Stimulated activated CD4-positive, alpha-beta T cell treated with anti-CD3 and anti-CD28 coated beads, TNF-alpha, amount 100 ng/mL, for 48 hours (primary cell): Measurements from ENCODE around the gene PANK4.
"Not testable (repeated sequence)": the region's sequence is repeated elsewhere in the genome, so short reads cannot be mapped to it uniquely, and the experiment has no call there.

Source experiments
- DNase-seq, 3 donors: peaks; one replicate each; pipeline ENCODE4 v3.0.0-alpha.2; 2020; ENCODE audit warnings: low read depth in 3 of 3

The PANK4 gene

GRCh38 chr1:2525920-2526823, at the start of gene PANK4:
PANK4 (minus strand) TSS chr1:2526596; CDS start chr1:2526587, 9 bp downstream.
- peak; percentile 78 to 81 (median 79) for DNase-seq

GRCh38 chr1:2574350-2574749, 48.0 kb upstream of the PANK4 start:
- DNase-seq: no peak

GRCh38 chr1:2573250-2573920, 47.0 kb upstream of the PANK4 start:
- DNase-seq: no peak

- no peak for DNase-seq
Measured at GRCh38 chr1:2571348-2571747, 45.0 kb upstream of the PANK4 start.

- DNase-seq: no peak
Measured at GRCh38 chr1:2570332-2570731, 43.9 kb upstream of the PANK4 start.

GRCh38 chr1:2569703-2570102, 43.3 kb upstream of the PANK4 start:
- DNase-seq: not testable (repeated sequence)

GRCh38 chr1:2569060-2569459, 42.7 kb upstream of the PANK4 start:
- no peak for DNase-seq

GRCh38 chr1:2568187-2568816, 41.9 kb upstream of the PANK4 start:
- not testable (repeated sequence) for DNase-seq

- no peak for DNase-seq
Measured at GRCh38 chr1:2567083-2567679, 40.8 kb upstream of the PANK4 start.

GRCh38 chr1:2566101-2567045, 40.0 kb upstream of the PANK4 start:
- DNase-seq: no peak

GRCh38 chr1:2564815-2565374, 38.5 kb upstream of the PANK4 start:
- DNase-seq: no peak

GRCh38 chr1:2564006-2564814, 37.8 kb upstream of the PANK4 start:
- no peak for DNase-seq

GRCh38 chr1:2563205-2563604, 36.8 kb upstream of the PANK4 start:
- no peak for DNase-seq

- peak in 1 of 3 donors; percentile 40 for DNase-seq
Measured at GRCh38 chr1:2561898-2562895, 35.8 kb upstream of the PANK4 start.

GRCh38 chr1:2561446-2561845, 35.0 kb upstream of the PANK4 start:
- DNase-seq: no peak

GRCh38 chr1:2560299-2561073, 34.1 kb upstream of the PANK4 start:
- DNase-seq: no peak

GRCh38 chr1:2559509-2560298, 33.3 kb upstream of the PANK4 start:
- no peak for DNase-seq
